OCI-LY3 (cell line): ENCODE measurements around the gene MYL11.

ENCODE experiments used
- H2AFZ ChIP-seq: fragments of 200-600, 300-600 bp; shearing (Covaris generic); 2 replicates; pipeline ENCODE4 v1.6.0; 2014; ENCODE audit warnings: antibody characterized with exemption, low read depth, low read length
- H3K27ac ChIP-seq: fragments of 200-600, 300-600 bp; sonication (generic); 2 replicates; pipeline ENCODE4 v1.5.1; 2014; ENCODE audit warnings: mild to moderate bottlenecking, low read length, moderate library complexity, mixed read lengths
- H3K27me3 ChIP-seq: fragments of 200-600, 300-600 bp; sonication (generic); 2 replicates; pipeline ENCODE4 v1.6.1; 2014; ENCODE audit warnings: low read depth, low read length, mixed read lengths
- H3K36me3 ChIP-seq: fragments of 200-600, 300-600 bp; sonication (generic); replicated peaks from 2 replicates; pipeline ENCODE3; 2014; ENCODE audit warnings: low read depth, low read length, mixed read lengths
- H3K4me1 ChIP-seq: fragments of 300-600, 200-600 bp; sonication (generic); 2 replicates; pipeline ENCODE4 v1.6.1; 2014; ENCODE audit warnings: low read length, mixed read lengths
- H3K4me2 ChIP-seq: fragments of 200-600, 300-600 bp; sonication (generic); 2 replicates; pipeline ENCODE4 v1.6.1; 2014; ENCODE audit warnings: low read length, mixed read lengths
- H3K4me3 ChIP-seq: fragments of 300-600, 200-600 bp; sonication (generic); 2 replicates; pipeline ENCODE4 v1.5.1; 2014; ENCODE audit warnings: antibody characterized with exemption, mild to moderate bottlenecking, low read length, moderate library complexity
- H3K79me2 ChIP-seq: fragments of 300-600, 200-600 bp; shearing (Covaris generic); 2 replicates; pipeline ENCODE4 v1.6.1; 2014; ENCODE audit warnings: mild to moderate bottlenecking, low read length, mixed read lengths
- H3K9ac ChIP-seq: fragments of 300-600, 200-600 bp; shearing (Covaris generic); 2 replicates; pipeline ENCODE4 v1.6.0; 2014; ENCODE audit warnings: mild to moderate bottlenecking, low read length, moderate library complexity
- H3K9me3 ChIP-seq: fragments of 200-600, 300-600 bp; shearing (Covaris generic); 2 replicates; pipeline ENCODE4 v1.6.1; 2014; ENCODE audit warnings: low read length, mixed read lengths; ENCODE audit not compliant: insufficient read depth
- H4K20me1 ChIP-seq: fragments of 200-600, 300-600 bp; sonication (generic); 2 replicates; pipeline ENCODE4 v1.6.1; 2016; ENCODE audit warnings: low read length, mixed read lengths; ENCODE audit not compliant: insufficient read depth
- EZH2phosphoT487 ChIP-seq: fragments of 200-600 bp; shearing (Covaris generic); IDR thresholded peaks from 2 replicates; pipeline ENCODE4 v1.6.1; 2018; ENCODE audit warnings: antibody characterized with exemption, mixed run types, low read depth
- TF ChIP-seq, protein P1 (sequence below): fragments of 200-600, 300-600 bp; sonication (generic); IDR thresholded peaks from 2 replicates; pipeline ENCODE4 v1.5.1; 2014; ENCODE audit warnings: antibody characterized with exemption, low read length, low read depth

The MYL11 gene

DNA sequence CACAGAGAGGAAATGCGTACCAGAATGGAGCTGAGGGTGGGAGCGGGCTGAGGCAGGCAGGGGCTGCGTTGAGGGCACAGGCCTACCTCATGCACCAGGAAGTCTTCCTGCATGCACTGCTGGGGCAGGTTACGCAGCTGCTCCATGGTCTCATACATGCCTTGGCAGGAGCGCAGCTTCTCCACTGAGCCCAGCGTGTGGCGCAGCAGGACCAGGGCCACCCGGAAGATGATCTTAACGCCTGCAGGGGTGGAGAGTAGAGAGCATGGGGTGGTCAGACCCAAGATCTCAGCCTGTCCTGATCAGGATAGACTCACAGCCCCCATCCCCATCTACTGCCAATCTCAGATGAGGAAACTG, 16.0 kb upstream of the MYL11 start:
- Histone ChIP-seq H3K9ac (no peak overlapping the region), H3K79me2 (peaks cover 36% of the 10 kb centered on the region), H4K20me1 (no peaks in the 10 kb centered on the region), H3K4me3 (no peak overlapping the region), H3K4me2 (no peak overlapping the region), H3K27me3 (no peaks in the 10 kb centered on the region), H3K27ac (no peak overlapping the region), H3K4me1 (peaks cover 13% of the 10 kb centered on the region), H3K36me3 (peaks cover 21% of the 10 kb centered on the region), H3K9me3 (no peaks in the 10 kb centered on the region), H2AFZ (no peak overlapping the region)
- TF ChIP-seq, protein P1, sequence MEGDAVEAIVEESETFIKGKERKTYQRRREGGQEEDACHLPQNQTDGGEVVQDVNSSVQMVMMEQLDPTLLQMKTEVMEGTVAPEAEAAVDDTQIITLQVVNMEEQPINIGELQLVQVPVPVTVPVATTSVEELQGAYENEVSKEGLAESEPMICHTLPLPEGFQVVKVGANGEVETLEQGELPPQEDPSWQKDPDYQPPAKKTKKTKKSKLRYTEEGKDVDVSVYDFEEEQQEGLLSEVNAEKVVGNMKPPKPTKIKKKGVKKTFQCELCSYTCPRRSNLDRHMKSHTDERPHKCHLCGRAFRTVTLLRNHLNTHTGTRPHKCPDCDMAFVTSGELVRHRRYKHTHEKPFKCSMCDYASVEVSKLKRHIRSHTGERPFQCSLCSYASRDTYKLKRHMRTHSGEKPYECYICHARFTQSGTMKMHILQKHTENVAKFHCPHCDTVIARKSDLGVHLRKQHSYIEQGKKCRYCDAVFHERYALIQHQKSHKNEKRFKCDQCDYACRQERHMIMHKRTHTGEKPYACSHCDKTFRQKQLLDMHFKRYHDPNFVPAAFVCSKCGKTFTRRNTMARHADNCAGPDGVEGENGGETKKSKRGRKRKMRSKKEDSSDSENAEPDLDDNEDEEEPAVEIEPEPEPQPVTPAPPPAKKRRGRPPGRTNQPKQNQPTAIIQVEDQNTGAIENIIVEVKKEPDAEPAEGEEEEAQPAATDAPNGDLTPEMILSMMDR = no peak
- TF ChIP-seq EZH2phosphoT487 = no peak

DNA sequence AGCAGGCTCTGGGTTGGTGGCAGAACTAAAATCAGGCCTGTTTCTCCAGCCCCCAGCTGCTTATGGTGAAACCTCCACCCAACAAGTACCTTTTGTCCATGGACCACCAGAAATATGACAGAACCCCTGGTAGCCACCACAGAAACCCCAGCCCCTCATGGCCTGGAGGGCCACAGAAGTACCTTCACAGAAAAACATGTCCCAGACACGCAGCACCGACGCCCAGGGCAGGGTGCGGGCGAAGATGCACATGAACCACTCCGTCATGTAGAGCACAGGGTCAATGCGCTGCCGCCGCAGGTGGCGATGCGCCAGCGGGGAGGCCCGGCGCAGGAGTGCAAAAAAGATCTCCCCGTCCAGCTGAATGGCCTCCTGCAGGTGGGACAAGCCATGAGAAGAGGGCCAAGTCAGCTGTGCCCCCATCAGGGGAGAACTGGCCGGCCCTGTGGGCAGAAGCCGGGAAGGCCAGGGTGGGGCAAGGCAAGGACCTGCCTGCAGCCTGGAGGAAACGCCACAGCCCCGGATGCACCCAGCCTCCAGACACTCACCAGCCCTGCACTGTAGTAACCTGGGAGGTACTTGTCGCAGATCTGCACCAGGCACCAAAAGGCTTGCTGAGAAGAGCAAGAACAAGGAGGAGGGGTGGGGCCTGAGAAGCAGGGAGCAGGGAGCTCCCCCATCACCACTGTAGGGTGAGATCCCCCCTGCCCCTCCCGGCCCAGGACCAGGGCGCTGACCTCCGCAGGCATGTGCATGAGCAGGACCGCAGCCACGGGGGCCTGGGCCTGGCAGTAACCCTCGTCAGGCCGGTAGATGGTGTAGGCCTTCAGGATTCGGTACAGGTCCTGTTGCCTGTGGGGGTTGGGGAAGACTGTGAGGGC, 15.4 kb upstream of the MYL11 start:
- H3K9ac ChIP-seq = no peak overlapping the region
- peaks cover 29% of the 10 kb centered on the region for H3K79me2 ChIP-seq
- TF ChIP-seq, protein P1 = no peak
- no peak for TF ChIP-seq EZH2phosphoT487
- no peaks in the 10 kb centered on the region for H3K9me3 ChIP-seq
- no peak overlapping the region for H2AFZ ChIP-seq
- H3K27me3 ChIP-seq = no peaks in the 10 kb centered on the region
- H3K4me3 ChIP-seq = no peak overlapping the region
- no peak overlapping the region for H3K4me2 ChIP-seq
- H3K27ac ChIP-seq = no peak overlapping the region
- H4K20me1 ChIP-seq = no peaks in the 10 kb centered on the region
- H3K4me1 ChIP-seq = peaks cover 9% of the 10 kb centered on the region
- peaks cover 22% of the 10 kb centered on the region for H3K36me3 ChIP-seq

DNA sequence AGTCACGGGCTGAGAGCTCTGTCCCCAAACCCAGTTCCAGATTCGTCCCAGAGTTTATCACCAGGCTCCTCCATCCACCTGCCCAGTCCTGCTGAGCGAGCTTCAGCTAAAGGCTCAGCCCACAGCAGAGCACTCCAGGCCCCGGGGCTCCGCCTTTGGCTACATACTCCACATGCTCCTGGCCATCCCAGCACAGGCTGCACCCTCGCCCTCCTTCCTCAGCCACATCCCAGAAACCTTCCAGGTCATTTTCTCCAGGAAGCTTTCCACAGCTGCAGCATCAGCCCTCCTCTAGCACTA, 14.8 kb upstream of the MYL11 start:
- no peak overlapping the region for H3K9ac ChIP-seq
- no peak for TF ChIP-seq EZH2phosphoT487
- TF ChIP-seq, protein P1 = no peak
- H3K4me3 ChIP-seq = no peak overlapping the region
- H3K79me2 ChIP-seq = peaks cover 28% of the 10 kb centered on the region
- no peaks in the 10 kb centered on the region for H4K20me1 ChIP-seq
- H2AFZ ChIP-seq = no peak overlapping the region
- H3K27me3 ChIP-seq = no peaks in the 10 kb centered on the region
- no peaks in the 10 kb centered on the region for H3K9me3 ChIP-seq
- H3K27ac ChIP-seq = no peak overlapping the region
- peaks cover 8% of the 10 kb centered on the region; the same call in 1 of the 2 replicates for H3K4me1 ChIP-seq
- H3K4me2 ChIP-seq = no peak overlapping the region
- H3K36me3 ChIP-seq = peaks cover 27% of the 10 kb centered on the region

DNA sequence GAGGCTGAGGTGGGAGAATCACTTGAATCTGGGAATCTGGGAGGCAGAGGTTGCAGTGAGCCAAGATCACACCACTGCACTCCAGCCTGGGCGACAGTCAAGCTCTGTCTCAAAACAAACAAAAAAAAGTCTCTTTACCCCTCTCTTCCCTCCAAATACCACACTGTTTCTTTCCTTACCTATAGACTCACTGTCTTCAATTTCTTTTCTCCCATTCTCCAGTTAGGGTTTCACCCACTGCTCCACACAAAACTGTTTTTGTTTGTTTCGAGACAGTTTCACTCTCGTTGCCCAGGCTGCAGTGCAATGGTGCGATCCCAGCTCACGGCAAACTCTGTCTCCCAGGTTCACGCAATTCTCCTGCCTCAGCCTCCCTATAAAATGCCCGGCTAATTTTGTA, 13.4 kb upstream of the MYL11 start:
- no peak overlapping the region for H3K27ac ChIP-seq
- H3K36me3 ChIP-seq = peaks cover 37% of the 10 kb centered on the region
- no peaks in the 10 kb centered on the region for H3K9me3 ChIP-seq
- peaks cover 37% of the 10 kb centered on the region for H3K79me2 ChIP-seq
- H3K9ac ChIP-seq = no peak overlapping the region
- no peaks in the 10 kb centered on the region for H4K20me1 ChIP-seq
- peaks cover 2% of the 10 kb centered on the region; the same call in 1 of the 2 replicates for H3K4me1 ChIP-seq
- no peak for TF ChIP-seq EZH2phosphoT487
- TF ChIP-seq, protein P1 = no peak
- H3K4me2 ChIP-seq = no peak overlapping the region
- H3K4me3 ChIP-seq = no peak overlapping the region
- no peak overlapping the region for H2AFZ ChIP-seq
- H3K27me3 ChIP-seq = no peaks in the 10 kb centered on the region
